OCI-M1 (cell line): ENCODE results near the gene SLC6A3.
A peak's percentile ranks its signal among the peaks of the same experiment; 100 is the strongest.
"Not testable (repeated sequence)": the region's sequence is repeated elsewhere in the genome, so short reads cannot be mapped to it uniquely, and the experiment has no call there.

Experiments
- DNase-seq: peaks from one replicate; lab custom pipeline; 2025; lab: John Stamatoyannopoulos, UW

Gene SLC6A3

GRCh38 chr5:1387059-1387755, 58.0 kb downstream of the SLC6A3 start:
- no peak for DNase-seq

GRCh38 chr5:1386274-1386717, 58.9 kb downstream of the SLC6A3 start:
- DNase-seq = peak; percentile 53

- DNase-seq = peak; percentile 84
These were observed 59.6 kb downstream of the SLC6A3 start for GRCh38 chr5:1385395-1386273.

GRCh38 chr5:1384521-1384920, 60.7 kb downstream of the SLC6A3 start:
- no peak for DNase-seq

- no peak for DNase-seq
These were observed 61.3 kb downstream of the SLC6A3 start for GRCh38 chr5:1383886-1384401.

- no peak for DNase-seq
These were observed 61.9 kb downstream of the SLC6A3 start for GRCh38 chr5:1383344-1383743.

GRCh38 chr5:1382248-1382700, 63.0 kb downstream of the SLC6A3 start:
- DNase-seq = no peak

DNA sequence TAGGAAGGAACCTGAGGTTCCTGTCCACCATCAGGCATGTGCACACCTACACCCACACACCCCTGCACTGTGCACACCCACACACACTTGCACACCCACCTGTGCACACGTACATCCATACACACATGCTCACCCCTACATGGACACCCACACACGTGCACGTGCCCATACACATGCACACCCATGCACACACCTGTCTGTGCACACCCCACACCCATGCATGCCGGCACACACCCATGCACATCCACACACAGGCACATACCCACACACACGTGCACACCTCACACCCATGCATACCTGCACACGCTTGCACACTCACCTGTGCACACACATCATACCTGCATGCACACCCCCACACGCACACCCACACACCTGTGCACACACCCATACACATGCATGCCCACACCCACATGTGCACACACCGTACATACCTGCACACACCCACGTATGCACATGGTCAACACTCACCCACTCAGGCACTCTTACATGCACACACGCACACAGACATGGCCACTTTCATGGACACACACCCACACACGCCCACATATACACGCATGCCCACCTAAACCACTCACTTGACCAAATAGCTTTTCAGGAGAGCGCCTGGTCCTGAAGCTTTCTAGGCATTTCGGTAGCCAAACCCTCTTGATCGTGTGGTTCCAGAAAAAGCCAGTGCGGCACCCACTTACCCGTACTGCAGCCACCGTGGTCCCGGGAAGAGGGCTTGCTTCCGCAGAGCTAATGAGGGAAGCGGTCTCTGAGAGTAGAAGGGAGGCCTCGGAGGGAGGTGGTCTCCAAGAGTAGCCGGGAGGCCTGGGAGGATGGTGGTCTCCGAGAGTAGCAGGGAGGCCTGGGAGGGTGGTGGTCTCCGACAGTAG, 63.6 kb downstream of the SLC6A3 start:
- DNase-seq = no peak

- DNase-seq = no peak
These were observed 64.3 kb downstream of the SLC6A3 start for GRCh38 chr5:1380910-1381309.

- DNase-seq = no peak
These were observed 65.0 kb downstream of the SLC6A3 start for GRCh38 chr5:1380011-1380817.

GRCh38 chr5:1378866-1379659, 66.2 kb downstream of the SLC6A3 start:
- no peak for DNase-seq

GRCh38 chr5:1378096-1378495, 67.1 kb downstream of the SLC6A3 start:
- DNase-seq = no peak

DNA sequence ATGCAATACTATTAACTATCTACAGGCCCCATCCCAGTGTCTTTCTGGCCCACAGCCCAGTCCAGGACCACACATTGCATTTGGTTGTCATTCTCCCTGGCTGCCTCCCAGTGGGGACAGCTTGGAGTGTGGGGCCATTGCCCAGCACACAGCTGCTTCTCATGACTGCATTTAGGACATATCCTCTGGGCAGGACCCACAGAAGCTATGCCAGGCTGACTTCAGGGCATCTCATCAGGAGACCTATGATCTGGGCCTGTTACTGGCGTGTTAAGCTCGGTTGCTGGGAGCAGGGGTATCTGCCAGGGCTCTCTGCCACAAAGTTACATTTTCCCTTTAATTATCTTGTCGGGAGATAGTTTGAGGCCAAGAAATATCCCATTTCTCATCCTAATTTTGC, 68.3 kb downstream of the SLC6A3 start:
- no peak for DNase-seq

DNA sequence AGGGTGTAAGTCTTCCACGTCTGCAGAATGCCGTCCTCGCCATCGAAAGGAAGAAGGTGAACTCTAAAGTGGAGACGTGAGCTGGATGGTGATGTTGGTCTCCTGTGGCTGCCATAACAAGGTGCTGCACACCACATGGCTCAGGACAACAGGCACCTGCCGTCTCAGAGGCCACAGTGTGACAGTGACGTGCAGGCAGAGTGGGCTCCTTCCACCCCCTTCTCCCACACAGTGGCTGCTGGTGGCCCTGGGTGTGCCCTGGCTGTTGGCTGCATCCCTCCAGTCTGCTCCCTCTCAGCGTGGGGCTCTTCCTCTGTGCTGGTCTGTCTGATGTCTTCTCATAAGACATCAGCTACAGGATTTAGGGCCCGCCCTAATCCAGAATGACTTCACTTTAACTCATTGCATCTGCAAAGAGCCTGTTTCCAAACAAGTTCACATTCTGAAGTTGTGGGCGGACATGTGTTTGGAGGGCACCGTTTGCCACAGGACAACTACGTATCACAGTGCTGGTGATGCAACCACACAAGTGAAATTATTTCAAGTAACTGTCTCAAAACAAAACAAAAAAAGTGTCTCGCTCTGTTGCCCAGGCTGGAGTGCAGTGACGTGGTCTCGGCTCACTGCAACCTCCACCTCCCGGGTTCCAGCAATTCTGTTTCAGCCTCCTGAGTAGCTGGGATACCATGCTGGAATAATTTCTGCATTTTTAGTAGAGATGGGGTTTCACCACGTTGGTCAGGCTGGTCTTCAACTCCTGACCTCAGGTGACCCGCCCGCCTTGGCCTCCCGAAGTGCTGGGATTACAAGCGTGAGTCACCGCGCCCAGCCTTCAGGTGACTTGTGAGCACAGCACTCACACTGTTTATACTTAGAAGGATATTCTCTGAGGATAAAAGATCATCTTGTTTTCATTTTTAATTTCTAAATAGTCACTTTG, 69.1 kb downstream of the SLC6A3 start:
- no peak for DNase-seq

DNA sequence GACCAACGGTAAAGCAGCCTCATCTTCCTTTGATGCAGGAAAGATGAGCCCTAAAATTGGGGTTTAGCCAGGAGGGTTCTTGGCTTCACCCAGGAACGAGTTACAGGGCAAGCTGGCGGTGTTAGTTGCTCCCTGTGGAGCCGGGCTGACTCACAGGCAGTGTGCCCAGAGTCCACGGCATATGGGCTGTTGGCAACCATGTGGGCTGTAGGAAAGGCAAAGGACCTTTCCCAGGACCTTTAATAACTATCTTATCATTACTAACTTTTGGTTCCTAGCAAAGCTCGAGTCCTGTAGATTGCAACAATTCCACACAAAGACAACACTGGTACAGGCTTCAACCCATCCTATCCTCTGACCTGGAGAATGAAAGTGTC, 70.6 kb downstream of the SLC6A3 start:
- no peak for DNase-seq

DNA sequence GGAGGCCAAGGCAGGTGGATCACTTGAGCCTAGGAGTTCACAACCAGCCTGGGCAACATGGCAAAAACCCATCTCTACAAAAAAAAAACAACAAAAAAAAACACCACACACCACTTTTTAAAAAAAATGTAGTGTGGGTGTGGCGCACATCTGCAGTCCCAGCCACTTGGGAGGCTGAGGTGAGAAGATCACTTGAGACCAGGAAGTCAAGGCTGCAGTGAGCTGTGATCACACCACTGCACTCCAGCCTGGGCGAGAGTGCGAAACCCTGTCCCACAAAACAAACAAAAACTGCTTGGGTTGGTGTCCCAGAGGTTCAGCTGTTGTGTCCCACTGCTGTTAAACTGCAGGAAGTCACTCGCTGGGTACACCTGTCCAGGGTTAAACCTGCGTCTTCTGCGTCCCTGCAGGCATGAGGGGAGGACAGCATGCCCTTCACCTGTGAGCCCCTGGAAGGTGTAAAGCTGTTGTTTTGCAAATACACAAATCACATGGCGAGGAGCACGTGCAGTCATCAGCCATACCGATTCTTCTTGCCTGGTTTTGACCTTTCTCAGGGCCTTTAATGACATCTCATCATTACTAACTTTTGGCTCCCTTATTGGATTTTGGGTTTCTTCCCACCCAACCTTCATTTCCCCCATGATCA, 71.1 kb downstream of the SLC6A3 start:
- DNase-seq = no peak

DNA sequence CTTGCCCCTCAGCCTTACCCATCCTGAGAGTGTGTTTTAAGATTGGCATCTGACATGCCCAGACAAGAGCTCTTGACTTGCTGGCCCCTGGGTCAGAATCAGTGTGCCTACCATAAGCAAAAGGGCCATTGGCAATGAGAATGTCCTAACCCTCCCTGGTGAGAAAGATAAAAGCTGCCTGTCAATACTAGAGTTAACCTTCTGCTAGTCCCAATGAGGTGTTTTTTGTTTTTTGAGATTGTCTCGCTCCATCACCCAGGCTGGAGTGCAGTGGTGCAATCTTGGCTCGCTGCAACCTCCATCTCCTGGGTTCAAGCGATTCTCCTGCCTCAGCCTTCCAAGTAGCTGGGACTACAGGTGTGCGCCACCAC, 73.3 kb downstream of the SLC6A3 start:
- not testable (repeated sequence) for DNase-seq

- no peak for DNase-seq
These were observed 73.8 kb downstream of the SLC6A3 start for GRCh38 chr5:1371218-1371971.
